HCT116 (cell line): ENCODE data around the gene HYAL2. TPM values are rescaled to one million over a fixed set of nuclear protein-coding genes. Genes with fewer than 3 reads are reported as not detected.

Source experiments
- ATAC-seq: fragments of 200-7000 bp; cut with Tn5 transposase; 2 replicates; pipeline ENCODE4 v1.9.1; 2020; ENCODE audit warnings: mild to moderate bottlenecking, moderate library complexity
- BruUV-seq: library from RNA; stranded (reverse); fragments of 400-500 nt; replicated peaks from 2 replicates; lab custom pipeline; 2021; lab: Mats Ljungman, UMichigan
- CTCF ChIA-PET: fragments of 300-600 bp; sonication (Branson Sonifier 250); formaldehyde crosslinking; loops from one replicate; lab custom pipeline; 2021; ENCODE audit warnings: antibody characterized with exemption; lab: Charles Lee
- POLR2A ChIA-PET: fragments of 300-600, 350-600 bp; sonication (Branson Sonifier 250); formaldehyde crosslinking; loops from one replicate; lab custom pipeline; 2021; ENCODE audit warnings: antibody characterized with exemption; lab: Charles Lee
- RAD21 ChIA-PET, 2 experiments: fragments of 300-600 bp; sonication (Branson Sonifier 250); formaldehyde crosslinking; loops; one replicate each; lab custom pipeline; 2023; ENCODE audit warnings: low total read pairs in 2 of 2; ENCODE audit not compliant: uncharacterized antibody in 2 of 2, unreplicated experiment in 2 of 2, low non-redundant PET in 1 of 2; lab: Charles Lee
- DNase-seq: peaks from one replicate; pipeline ENCODE4 v3.0.0-alpha.2; 2010; ENCODE audit warnings: low read depth, low spot score
- H2AFZ ChIP-seq: fragments of 200-600 bp; shearing (Covaris generic), sonication (generic); 2 replicates; pipeline ENCODE4 v1.6.1; 2017; ENCODE audit warnings: low read depth, mixed run types, mixed read lengths, antibody characterized with exemption, low read length; ENCODE audit not compliant: poor library complexity, severe bottlenecking
- H3K27ac ChIP-seq: 2 replicates; pipeline ENCODE4 v1.5.1; 2012; ENCODE audit warnings: low read depth, low read length
- H3K27me3 ChIP-seq: fragments of 200-600 bp; sonication (generic); 2 replicates; pipeline ENCODE4 v1.6.1; 2016; ENCODE audit warnings: mixed run types, low read length, mixed read lengths; ENCODE audit not compliant: insufficient read depth
- H3K36me3 ChIP-seq, 2 experiments: fragments of 200-500 bp in 1 of 2; fragments of 200-600 bp in 1 of 2; sonication (Bioruptor generic) in 1 of 2; sonication (generic) in 1 of 2; 2 replicates each; pipeline versions ENCODE4 v1.5.1 to v1.6.1; 2014 to 2016; ENCODE audit warnings: low read length in 2 of 2, inconsistent platforms in 1 of 2, mixed read lengths in 1 of 2, mixed run types in 1 of 2; ENCODE audit not compliant: insufficient read depth in 2 of 2, control insufficient read depth in 1 of 2
- H3K4me1 ChIP-seq, 2 experiments: fragments of 200-600 bp in 1 of 2; sonication (generic) in 1 of 2; 2 replicates each; pipeline versions ENCODE4 v1.5.1 to v1.6.1; 2012 to 2017; ENCODE audit warnings: low read length in 2 of 2, inconsistent platforms in 1 of 2, mild to moderate bottlenecking in 1 of 2, mixed read lengths in 1 of 2, mixed run types in 1 of 2, moderate library complexity in 1 of 2; ENCODE audit not compliant: insufficient read depth in 2 of 2, control insufficient read depth in 1 of 2
- H3K4me2 ChIP-seq: fragments of 200-600 bp; sonication (generic); 2 replicates; pipeline ENCODE4 v1.6.1; 2017; ENCODE audit warnings: mixed run types, low read length, mixed read lengths
- H3K4me3 ChIP-seq, 2 experiments: fragments of 200-600 bp in 1 of 2; sonication (generic) in 1 of 2; replicated peaks in 1 of 2; 2 replicates each; pipeline ENCODE4 v1.5.1; 2011 to 2016; ENCODE audit warnings: low read length in 2 of 2, control low read depth in 1 of 2, low read depth in 1 of 2, mild to moderate bottlenecking in 1 of 2, mixed read lengths in 1 of 2, mixed run types in 1 of 2
- H3K79me2 ChIP-seq: fragments of 200-600 bp; sonication (generic); 2 replicates; pipeline ENCODE4 v1.6.1; 2017; ENCODE audit warnings: mild to moderate bottlenecking, mixed run types, low read length, moderate library complexity, mixed read lengths; ENCODE audit not compliant: insufficient read depth
- H3K9ac ChIP-seq: fragments of 200-600 bp; sonication (generic); 2 replicates; pipeline ENCODE4 v1.6.1; 2016; ENCODE audit warnings: low read length, mixed read lengths
- H3K9me2 ChIP-seq: fragments of 200-600 bp; sonication (generic), shearing (Covaris generic); 2 replicates; pipeline ENCODE4 v1.6.1; 2017; ENCODE audit warnings: mixed run types, mild to moderate bottlenecking, moderate library complexity; ENCODE audit not compliant: insufficient read depth
- H3K9me3 ChIP-seq, 2 experiments: fragments of 200-500 bp in 1 of 2; fragments of 200-600 bp in 1 of 2; sonication (Bioruptor generic) in 1 of 2; sonication (generic) in 1 of 2; 2 replicates each; pipeline ENCODE4 v1.6.1; 2014 to 2017; ENCODE audit warnings: low read length in 2 of 2, mixed read lengths in 2 of 2, inconsistent platforms in 1 of 2, low read depth in 1 of 2, mild to moderate bottlenecking in 1 of 2, mixed run types in 1 of 2, moderate library complexity in 1 of 2; ENCODE audit not compliant: control insufficient read depth in 1 of 2, insufficient read depth in 1 of 2
- H4K20me1 ChIP-seq: fragments of 200-600 bp; sonication (generic), shearing (Covaris generic); 2 replicates; pipeline ENCODE4 v1.6.1; 2017; ENCODE audit warnings: mixed run types, mild to moderate bottlenecking, moderate library complexity; ENCODE audit not compliant: insufficient read depth
- CBX3 ChIP-seq: IDR thresholded peaks from 2 replicates; pipeline ENCODE4 v1.6.1; 2012; ENCODE audit warnings: low read depth
- CEBPB ChIP-seq: IDR thresholded peaks from 2 replicates; pipeline ENCODE4 v1.6.1; 2012; ENCODE audit warnings: low read depth
- CTCF ChIP-seq, 3 experiments: fragments of 200-600 bp in 1 of 3; sonication (generic) in 1 of 3; IDR thresholded peaks in 2 of 3; conservative IDR thresholded peaks in 1 of 3; 2 replicates each; pipeline ENCODE4 v1.5.1; 2012 to 2017; ENCODE audit warnings: low read depth in 2 of 3, low read length in 2 of 3, antibody characterized with exemption in 1 of 3, borderline replicate concordance in 1 of 3, control low read depth in 1 of 3, mild to moderate bottlenecking in 1 of 3, mixed read lengths in 1 of 3, mixed run types in 1 of 3, moderate library complexity in 1 of 3; ENCODE audit not compliant: insufficient read depth in 1 of 3
- ELF1 ChIP-seq: IDR thresholded peaks from 2 replicates; pipeline ENCODE4 v1.6.1; 2012; ENCODE audit warnings: low read depth, borderline replicate concordance
- EZH2phosphoT487 ChIP-seq: fragments of 200-600 bp; IDR thresholded peaks from 2 replicates; pipeline ENCODE4 v1.6.1; 2018; ENCODE audit warnings: antibody characterized with exemption, borderline replicate concordance
- MAX ChIP-seq: IDR thresholded peaks from 2 replicates; pipeline ENCODE4 v1.6.1; 2012
- POLR2A ChIP-seq: IDR thresholded peaks from 2 replicates; pipeline ENCODE4 v1.7.0; 2011; ENCODE audit warnings: borderline replicate concordance; ENCODE audit not compliant: insufficient read depth, insufficient read length; ENCODE audit errors: extremely low read depth
- RAD21 ChIP-seq: IDR thresholded peaks from 2 replicates; pipeline ENCODE4 v1.6.1; 2012; ENCODE audit warnings: low read depth, mild to moderate bottlenecking
- SIN3A ChIP-seq: IDR thresholded peaks from 2 replicates; pipeline ENCODE4 v1.6.1; 2012; ENCODE audit warnings: low read depth
- SP1 ChIP-seq: IDR thresholded peaks from 2 replicates; pipeline ENCODE4 v1.6.1; 2012; ENCODE audit warnings: low read depth
- SRF ChIP-seq: IDR thresholded peaks from 2 replicates; pipeline ENCODE4 v1.6.1; 2012; ENCODE audit warnings: low read depth
- ZBTB33 ChIP-seq: IDR thresholded peaks from 2 replicates; pipeline ENCODE4 v1.6.1; 2011; ENCODE audit warnings: mild to moderate bottlenecking, low read length, moderate library complexity; ENCODE audit not compliant: insufficient replicate concordance; ENCODE audit errors: extremely low read depth
- ZFX ChIP-seq: fragments of 450-650 bp; IDR thresholded peaks from 2 replicates; pipeline ENCODE4 v1.6.1; 2017
- intact Hi-C: fragments of 100-400 bp; cut with micrococcal nuclease; formaldehyde crosslinking; loops from 2 replicates; pipeline ENCODE4 v1.10.0; 2022
- total RNA-seq: library from RNA; stranded (reverse); gene quantifications from one replicate; pipeline ENCODE4 v1.2.1, GENCODE V29; 2021; ENCODE audit not compliant: unreplicated experiment

HYAL2 gene
- total RNA-seq, 1 experiment from 2014 or later, result 42.2 TPM

- no peak overlapping the region for H3K4me3 ChIP-seq
- H4K20me1 ChIP-seq, result no peaks in the 10 kb centered on the region
- H3K9ac ChIP-seq, result no peak overlapping the region
- POLR2A ChIA-PET, result no interaction called here
- DNase-seq, result no peak
- no peak for ATAC-seq
- H3K9me2 ChIP-seq, result no peaks in the 10 kb centered on the region
- H3K4me2 ChIP-seq, result no peak overlapping the region
- TF ChIP-seq CTCF (IDR thresholded peaks at IDR 0.05 in 2 of 3, conservative IDR thresholded peaks at IDR 0.05 in 1 of 3; ENCODE audit: borderline replicate concordance in 1 of 3, insufficient read depth in 1 of 3, low read depth in 2 of 3, low read length in 2 of 3), result no peak
- no peak for TF ChIP-seq POLR2A
- TF ChIP-seq SRF, result no peak
- no peak for TF ChIP-seq RAD21
- TF ChIP-seq ZBTB33, result no peak
- TF ChIP-seq CBX3, result no peak
- no peak for TF ChIP-seq MAX
- no peak for TF ChIP-seq EZH2phosphoT487
- no peak for TF ChIP-seq ELF1
- TF ChIP-seq CEBPB, result no peak
- TF ChIP-seq SP1, result no peak
- no peak for TF ChIP-seq ZFX
- TF ChIP-seq SIN3A, result no peak
- peaks cover 6 to 7% of the 10 kb centered on the region in 2 experiments; a peak in 3 of 4 replicates for H3K4me1 ChIP-seq
- CTCF ChIA-PET, result no interaction called here
- RAD21 ChIA-PET, result no interaction called here
- peaks cover 23 to 45% of the 10 kb centered on the region in 2 experiments for H3K36me3 ChIP-seq
- intact Hi-C loops, result no loop called here
- H3K27ac ChIP-seq, result no peak overlapping the region
- no peak overlapping the region for H2AFZ ChIP-seq
- BruUV-seq, result no TSS peak
- no peaks in the 10 kb centered on the region for H3K9me3 ChIP-seq
- no peaks in the 10 kb centered on the region for H3K27me3 ChIP-seq
- H3K79me2 ChIP-seq, result peaks cover 42% of the 10 kb centered on the region
Measured at GRCh38 chr3:50287262-50287661, 35.3 kb downstream of the HYAL2 start.
